H9 (cell line): Measurements from ENCODE around the gene NDST1. TPM values are rescaled to one million over a fixed set of nuclear protein-coding genes. Genes with fewer than 3 reads are reported as not detected.

Experiments
- DNase-seq: peaks from one replicate; pipeline ENCODE4 v3.0.0-alpha.2; 2017
- H2AFZ ChIP-seq: one replicate; pipeline ENCODE4 v1.6.1; 2013; ENCODE audit warnings: mild to moderate bottlenecking, low read length, control low read depth, moderate library complexity
- H2AK5ac ChIP-seq: 2 replicates; pipeline ENCODE4 v1.6.1; 2013; ENCODE audit warnings: low read length, control low read depth, mixed read lengths; ENCODE audit not compliant: insufficient read length
- H2BK120ac ChIP-seq: one replicate; pipeline ENCODE4 v1.6.1; 2013; ENCODE audit warnings: low read depth, mild to moderate bottlenecking, low read length, control low read depth, inconsistent platforms; ENCODE audit not compliant: poor library complexity, severe bottlenecking
- H2BK12ac ChIP-seq: 2 replicates; pipeline ENCODE4 v1.6.1; 2013; ENCODE audit warnings: low read length, control low read depth, mixed read lengths, low read depth; ENCODE audit not compliant: insufficient read length
- H2BK15ac ChIP-seq: 2 replicates; pipeline ENCODE4 v1.6.1; 2013; ENCODE audit warnings: low read depth, low read length, control low read depth
- H2BK20ac ChIP-seq: one replicate; pipeline ENCODE4 v1.6.1; 2013; ENCODE audit warnings: low read depth, mild to moderate bottlenecking, low read length, control low read depth, inconsistent platforms; ENCODE audit not compliant: poor library complexity, severe bottlenecking
- H2BK5ac ChIP-seq: 2 replicates; pipeline ENCODE4 v1.6.1; 2013; ENCODE audit warnings: low read length, control low read depth, mixed read lengths; ENCODE audit not compliant: insufficient read length
- H3K14ac ChIP-seq: 2 replicates; pipeline ENCODE4 v1.6.1; 2013; ENCODE audit warnings: low read length, control low read depth; ENCODE audit not compliant: insufficient read depth
- H3K18ac ChIP-seq: 2 replicates; pipeline ENCODE4 v1.6.1; 2013; ENCODE audit warnings: low read depth, mild to moderate bottlenecking, mixed read lengths, low read length, control low read depth; ENCODE audit not compliant: insufficient read length
- H3K23ac ChIP-seq: 2 replicates; pipeline ENCODE4 v1.6.1; 2013; ENCODE audit warnings: low read length, control low read depth, mixed read lengths, low read depth; ENCODE audit not compliant: insufficient read length
- H3K23me2 ChIP-seq: 2 replicates; pipeline ENCODE4 v1.6.1; 2013; ENCODE audit warnings: low read depth, mild to moderate bottlenecking, mixed read lengths, low read length, control low read depth; ENCODE audit not compliant: insufficient read length, poor library complexity, severe bottlenecking
- H3K27ac ChIP-seq: 2 replicates; pipeline ENCODE4 v1.5.1; 2013; ENCODE audit warnings: low read length, control low read depth, mixed read lengths, low read depth; ENCODE audit not compliant: insufficient read length
- H3K27me3 ChIP-seq: 2 replicates; pipeline ENCODE4 v1.6.1; 2013; ENCODE audit warnings: low read length, control low read depth, inconsistent platforms; ENCODE audit not compliant: insufficient read depth
- H3K4ac ChIP-seq: 2 replicates; pipeline ENCODE4 v1.6.1; 2013; ENCODE audit warnings: low read depth, mild to moderate bottlenecking, control low read depth, inconsistent platforms, low read length, moderate library complexity
- H3K4me1 ChIP-seq: 2 replicates; pipeline ENCODE4 v1.6.1; 2013; ENCODE audit warnings: low read length, control low read depth, inconsistent platforms; ENCODE audit not compliant: insufficient read depth
- H3K4me2 ChIP-seq: 2 replicates; pipeline ENCODE4 v1.6.1; 2013; ENCODE audit warnings: low read length, control low read depth, mixed read lengths; ENCODE audit not compliant: insufficient read length, insufficient read depth
- H3K56ac ChIP-seq: 2 replicates; pipeline ENCODE4 v1.6.1; 2013; ENCODE audit warnings: low read depth, mild to moderate bottlenecking, mixed read lengths, low read length, control low read depth; ENCODE audit not compliant: insufficient read length
- H3K79me1 ChIP-seq: 2 replicates; pipeline ENCODE4 v1.6.1; 2013; ENCODE audit warnings: low read depth, mild to moderate bottlenecking, moderate library complexity, low read length, control low read depth, inconsistent platforms; ENCODE audit not compliant: insufficient read depth, poor library complexity, severe bottlenecking
- H3K79me2 ChIP-seq: 2 replicates; pipeline ENCODE4 v1.6.1; 2013; ENCODE audit warnings: low read length, control low read depth, inconsistent platforms; ENCODE audit not compliant: insufficient read depth
- H3K9ac ChIP-seq: 2 replicates; pipeline ENCODE4 v1.6.1; 2013; ENCODE audit warnings: low read length, control low read depth, mixed read lengths; ENCODE audit not compliant: insufficient read length; ENCODE audit errors: extremely low read depth
- H3K9me3 ChIP-seq: one replicate; pipeline ENCODE4 v1.6.1; 2013; ENCODE audit warnings: low read depth, low read length, inconsistent platforms; ENCODE audit not compliant: control insufficient read depth
- H3T11ph ChIP-seq: one replicate; pipeline ENCODE4 v1.6.1; 2013; ENCODE audit warnings: mild to moderate bottlenecking, low read length, control low read depth, inconsistent platforms
- H4K20me1 ChIP-seq: one replicate; pipeline ENCODE4 v1.6.1; 2013; ENCODE audit not compliant: control insufficient read depth, insufficient read length, insufficient read depth
- H4K5ac ChIP-seq: 2 replicates; pipeline ENCODE4 v1.6.1; 2013; ENCODE audit warnings: low read depth, mild to moderate bottlenecking, mixed read lengths, low read length, control low read depth; ENCODE audit not compliant: insufficient read length
- H4K8ac ChIP-seq: replicated peaks from 2 replicates; pipeline ENCODE4 v1.6.1; 2013; ENCODE audit warnings: low read length, control low read depth, mixed read lengths, low read depth; ENCODE audit not compliant: insufficient read length
- H4K91ac ChIP-seq: 2 replicates; pipeline ENCODE4 v1.6.1; 2013; ENCODE audit warnings: low read depth, mild to moderate bottlenecking, moderate library complexity, mixed read lengths, low read length, control low read depth; ENCODE audit not compliant: insufficient read length
- H3K27ac Mint-ChIP-seq, 3 experiments: 2 replicates in 2 of 3; 3 replicates in 1 of 3; pipeline ENCODE4 v1.8.0; 2020 to 2021; ENCODE audit warnings: mixed read lengths in 3 of 3, mild to moderate bottlenecking in 1 of 3, moderate library complexity in 1 of 3
- H3K27me3 Mint-ChIP-seq: 2 replicates; pipeline ENCODE4 v1.8.0; 2021; ENCODE audit warnings: low read depth, mild to moderate bottlenecking, moderate library complexity, mixed read lengths
- H3K36me3 Mint-ChIP-seq, 3 experiments: 2 replicates in 2 of 3; 3 replicates in 1 of 3; pipeline ENCODE4 v1.8.0; 2020 to 2021; ENCODE audit warnings: low read depth in 3 of 3, mixed read lengths in 3 of 3; ENCODE audit not compliant: insufficient read depth in 1 of 3
- H3K4me1 Mint-ChIP-seq, 2 experiments: 2 replicates each; pipeline ENCODE4 v1.8.0; 2020; ENCODE audit warnings: mixed read lengths in 2 of 2
- H3K4me3 Mint-ChIP-seq, 2 experiments: 2 replicates in 1 of 2; 3 replicates in 1 of 2; pipeline ENCODE4 v1.8.0; 2020 to 2021; ENCODE audit warnings: mild to moderate bottlenecking in 2 of 2, mixed read lengths in 2 of 2, moderate library complexity in 1 of 2
- H3K9me3 Mint-ChIP-seq, 2 experiments: 2 replicates in 1 of 2; 3 replicates in 1 of 2; pipeline ENCODE4 v1.8.0; 2020; ENCODE audit warnings: mild to moderate bottlenecking in 2 of 2, mixed read lengths in 2 of 2, moderate library complexity in 1 of 2
- CTCF ChIP-seq: fragments of 200-600 bp; sonication (generic); conservative IDR thresholded peaks from 3 replicates; pipeline ENCODE4 v1.8.0; 2021; ENCODE audit warnings: antibody characterized with exemption, mild to moderate bottlenecking
- WGBS: extraction: QIAGEN DNeasy Blood & Tissue Kit; methylation state at CpG from one replicate; pipeline ENCODE4 v1.1.7; 2013; ENCODE audit warnings: missing lambda C conversion rate, low lambda C conversion rate, mixed read lengths; ENCODE audit not compliant: insufficient read length; ENCODE audit errors: extremely low coverage; 5-methylcytosine and 5-hydroxymethylcytosine counted together
- total RNA-seq: library from RNA; stranded (reverse); gene quantifications from 2 replicates; pipeline ENCODE4 v1.2.1, GENCODE V29; 2021

Gene NDST1
- total RNA-seq, 1 experiment from 2014 or later: 65.5 TPM

GRCh38 chr5:150596826-150597225, 88.9 kb downstream of the NDST1 start:
- Histone ChIP-seq H2BK5ac (no peak overlapping the region), H3K18ac (no peak overlapping the region), H3K23me2 (no peaks in the 10 kb centered on the region), H3K4ac (no peak overlapping the region), H3K79me1 (no peaks in the 10 kb centered on the region), H3K23ac (no peak overlapping the region), H2BK20ac (no peak overlapping the region), H4K20me1 (no peaks in the 10 kb centered on the region), H3K4me2 (no peak overlapping the region), H3K9ac (no peak overlapping the region), H3K56ac (no peak overlapping the region), H2BK15ac (no peak overlapping the region), H3K9me3 (no peaks in the 10 kb centered on the region), H4K91ac (no peak overlapping the region), H3K27me3 (no peaks in the 10 kb centered on the region), H2BK12ac (no peak overlapping the region), H2AK5ac (no peak overlapping the region), H3T11ph (no peak overlapping the region), H2BK120ac (no peak overlapping the region), H2AFZ (no peak overlapping the region), H4K5ac (no peak overlapping the region), H3K27ac (no peak overlapping the region), H3K4me1 (no peaks in the 10 kb centered on the region), H3K14ac (no peak overlapping the region), H3K79me2 (no peaks in the 10 kb centered on the region), H4K8ac (no peak overlapping the region)
- no peaks in the 10 kb centered on the region for H3K9me3 Mint-ChIP-seq
- TF ChIP-seq CTCF: no peak
- no peak overlapping the region; a peak in 1 of 7 replicates for H3K27ac Mint-ChIP-seq
- WGBS: no CpG with 5 or more reads among the region's 3 CpGs
- no peak overlapping the region; a peak in 1 of 5 replicates for H3K4me3 Mint-ChIP-seq
- peaks cover 11 to 20% of the 10 kb centered on the region in 2 experiments for H3K4me1 Mint-ChIP-seq
- no peak for DNase-seq
- no peaks in the 10 kb centered on the region; a peak in 1 of 7 replicates for H3K36me3 Mint-ChIP-seq
- no peaks in the 10 kb centered on the region for H3K27me3 Mint-ChIP-seq
